A673 (cell line): ENCODE data around the gene NEK3.
A peak's percentile ranks its signal among the peaks of the same experiment; 100 is the strongest.

ENCODE experiments used
- EZH2 ChIP-seq: fragments of 200-600 bp; sonication (generic); IDR thresholded peaks from 2 replicates; pipeline ENCODE4 v1.6.1; 2017; ENCODE audit warnings: borderline replicate concordance, low read depth, mild to moderate bottlenecking, mixed read lengths, antibody characterized with exemption, low read length; ENCODE audit not compliant: poor library complexity, severe bottlenecking
- TF ChIP-seq, protein P1 (sequence below): fragments of 300-800, 200-600 bp; sonication (generic); conservative IDR thresholded peaks from 2 replicates; pipeline ENCODE4 v1.5.1; 2017; ENCODE audit warnings: low read depth, mild to moderate bottlenecking, antibody characterized with exemption, low read length, moderate library complexity, mixed read lengths

- TF ChIP-seq, protein P1, sequence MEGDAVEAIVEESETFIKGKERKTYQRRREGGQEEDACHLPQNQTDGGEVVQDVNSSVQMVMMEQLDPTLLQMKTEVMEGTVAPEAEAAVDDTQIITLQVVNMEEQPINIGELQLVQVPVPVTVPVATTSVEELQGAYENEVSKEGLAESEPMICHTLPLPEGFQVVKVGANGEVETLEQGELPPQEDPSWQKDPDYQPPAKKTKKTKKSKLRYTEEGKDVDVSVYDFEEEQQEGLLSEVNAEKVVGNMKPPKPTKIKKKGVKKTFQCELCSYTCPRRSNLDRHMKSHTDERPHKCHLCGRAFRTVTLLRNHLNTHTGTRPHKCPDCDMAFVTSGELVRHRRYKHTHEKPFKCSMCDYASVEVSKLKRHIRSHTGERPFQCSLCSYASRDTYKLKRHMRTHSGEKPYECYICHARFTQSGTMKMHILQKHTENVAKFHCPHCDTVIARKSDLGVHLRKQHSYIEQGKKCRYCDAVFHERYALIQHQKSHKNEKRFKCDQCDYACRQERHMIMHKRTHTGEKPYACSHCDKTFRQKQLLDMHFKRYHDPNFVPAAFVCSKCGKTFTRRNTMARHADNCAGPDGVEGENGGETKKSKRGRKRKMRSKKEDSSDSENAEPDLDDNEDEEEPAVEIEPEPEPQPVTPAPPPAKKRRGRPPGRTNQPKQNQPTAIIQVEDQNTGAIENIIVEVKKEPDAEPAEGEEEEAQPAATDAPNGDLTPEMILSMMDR: peak; percentile 87
- no peak for TF ChIP-seq EZH2
Observed at GRCh38 chr13:52127783-52128702, 31.4 kb downstream of the NEK3 start.
